Measurements from ENCODE around the gene DOCK1. TPM values are rescaled to one million over a fixed set of nuclear protein-coding genes. Genes with fewer than 3 reads are reported as not detected.
"Not testable (repeated sequence)": the region's sequence is repeated elsewhere in the genome, so short reads cannot be mapped to it uniquely, and the experiment has no call there.

DOCK1 gene
- total RNA-seq, 1 donor from 2014 or later: 72.6 TPM

DNA sequence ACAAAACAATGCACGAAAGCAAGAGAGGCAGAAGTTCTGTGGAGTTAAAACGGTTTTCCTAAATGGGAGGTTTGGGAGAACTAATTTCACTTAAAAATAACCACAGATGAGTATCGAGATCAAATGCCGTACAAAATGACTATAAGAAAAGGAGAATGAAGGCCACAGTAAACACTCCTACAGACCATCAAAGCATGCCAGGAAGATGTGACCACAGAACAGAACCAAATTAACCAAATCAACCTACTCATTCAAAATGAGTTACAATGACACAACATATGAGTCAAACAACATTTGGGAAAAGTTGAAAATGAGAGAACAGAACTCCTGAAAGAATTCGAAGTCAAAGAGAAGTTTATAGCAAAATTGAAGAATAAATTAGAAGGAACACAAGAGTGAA is 24.3 kb upstream of the DOCK1 start:
- H2AFZ ChIP-seq (replicated peaks): peak overlapping the region; percentile 55
- no peak overlapping the region for H3K4me3 Mint-ChIP-seq

DNA sequence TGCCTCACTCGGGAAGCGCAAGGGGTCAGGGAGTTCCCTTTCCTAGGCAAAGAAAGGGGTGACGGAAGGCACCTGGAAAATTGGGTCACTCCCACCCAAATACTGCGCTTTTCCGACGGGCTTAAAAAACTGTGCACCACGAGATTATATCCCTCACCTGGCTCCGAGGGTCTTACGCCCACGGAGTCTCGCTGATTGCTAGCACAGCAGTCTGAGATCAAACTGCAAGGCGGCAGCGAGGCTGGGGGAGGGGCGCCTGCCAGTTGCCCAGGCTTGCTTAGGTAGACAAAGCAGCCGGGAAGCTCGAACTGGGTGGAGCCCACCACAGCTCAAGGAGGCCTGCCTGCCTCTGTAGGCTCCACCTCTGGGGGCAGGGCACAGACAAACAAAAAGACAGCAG is 23.2 kb upstream of the DOCK1 start:
- H3K4me2 ChIP-seq: peak overlapping the region; percentile 95
- peak overlapping the region; percentile 53 for H3K4me3 ChIP-seq
- not testable (repeated sequence) for H3K9ac ChIP-seq

More for the DNA sequence above, 24.3 kb upstream of the DOCK1 start:
- H3F3A ChIP-seq (ENCODE audit: low read depth): peaks cover 7% of the 10 kb centered on the region
- peaks cover 2% of the 10 kb centered on the region for H3K9me3 Mint-ChIP-seq
- peaks cover 7% of the 10 kb centered on the region for H3K4me1 Mint-ChIP-seq
- H3K4me2 ChIP-seq: no peak overlapping the region
- no peaks in the 10 kb centered on the region for H3K27me3 ChIP-seq
- no peaks in the 10 kb centered on the region for H3K79me2 ChIP-seq (ENCODE audit: low read depth)
- no peak overlapping the region for H3K4me3 ChIP-seq
- H3K27ac ChIP-seq: no peak overlapping the region
- no peak for DNase-seq (ENCODE audit: low spot score)
- H4K20me1 ChIP-seq (ENCODE audit: low read depth): no peaks in the 10 kb centered on the region
- H3K9ac ChIP-seq: no peak overlapping the region
- no peaks in the 10 kb centered on the region for H3K9me3 ChIP-seq (ENCODE audit: low read depth)
- H3K36me3 ChIP-seq: no peaks in the 10 kb centered on the region
- TF ChIP-seq EZH2 (IDR thresholded peaks at IDR 0.05): no peak
- TF ChIP-seq, protein P1, sequence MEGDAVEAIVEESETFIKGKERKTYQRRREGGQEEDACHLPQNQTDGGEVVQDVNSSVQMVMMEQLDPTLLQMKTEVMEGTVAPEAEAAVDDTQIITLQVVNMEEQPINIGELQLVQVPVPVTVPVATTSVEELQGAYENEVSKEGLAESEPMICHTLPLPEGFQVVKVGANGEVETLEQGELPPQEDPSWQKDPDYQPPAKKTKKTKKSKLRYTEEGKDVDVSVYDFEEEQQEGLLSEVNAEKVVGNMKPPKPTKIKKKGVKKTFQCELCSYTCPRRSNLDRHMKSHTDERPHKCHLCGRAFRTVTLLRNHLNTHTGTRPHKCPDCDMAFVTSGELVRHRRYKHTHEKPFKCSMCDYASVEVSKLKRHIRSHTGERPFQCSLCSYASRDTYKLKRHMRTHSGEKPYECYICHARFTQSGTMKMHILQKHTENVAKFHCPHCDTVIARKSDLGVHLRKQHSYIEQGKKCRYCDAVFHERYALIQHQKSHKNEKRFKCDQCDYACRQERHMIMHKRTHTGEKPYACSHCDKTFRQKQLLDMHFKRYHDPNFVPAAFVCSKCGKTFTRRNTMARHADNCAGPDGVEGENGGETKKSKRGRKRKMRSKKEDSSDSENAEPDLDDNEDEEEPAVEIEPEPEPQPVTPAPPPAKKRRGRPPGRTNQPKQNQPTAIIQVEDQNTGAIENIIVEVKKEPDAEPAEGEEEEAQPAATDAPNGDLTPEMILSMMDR (IDR thresholded peaks at IDR 0.05): no peak
- no peak for TF ChIP-seq EZH2phosphoT487 (IDR thresholded peaks at IDR 0.05)
- H3K36me3 Mint-ChIP-seq: no peaks in the 10 kb centered on the region
- no peak overlapping the region for H3K27ac Mint-ChIP-seq
- peaks cover 19% of the 10 kb centered on the region for H3K4me1 ChIP-seq
- no peaks in the 10 kb centered on the region for H3K27me3 Mint-ChIP-seq (ENCODE audit: insufficient read depth, low read depth)

DNA sequence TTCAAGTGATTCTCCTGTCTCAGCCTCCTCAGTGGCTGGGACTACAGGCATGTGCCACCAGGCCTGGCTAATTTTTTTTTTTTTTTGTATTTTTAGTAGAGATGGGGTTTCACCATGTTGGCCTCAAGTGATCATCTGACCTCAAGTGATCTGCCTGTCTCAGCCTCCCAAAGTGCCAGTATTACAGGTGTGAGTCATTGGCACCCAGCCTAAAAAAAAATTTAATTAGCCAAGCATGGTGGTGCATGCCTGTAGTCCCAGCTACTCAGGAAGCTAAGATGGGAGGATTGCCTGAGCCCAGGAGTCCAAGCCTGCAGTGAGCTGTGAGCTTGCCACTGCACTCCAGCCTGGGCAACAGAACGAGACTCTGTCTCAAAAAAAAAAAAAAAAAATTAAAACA is 16.8 kb upstream of the DOCK1 start:
- not testable (repeated sequence) for H3K9ac ChIP-seq; H3K27me3 Mint-ChIP-seq (ENCODE audit: insufficient read depth, low read depth); H3K4me1 Mint-ChIP-seq; DNase-seq (ENCODE audit: low spot score); H2AFZ ChIP-seq (replicated peaks); H3K9me3 ChIP-seq (ENCODE audit: low read depth); H3F3A ChIP-seq (ENCODE audit: low read depth); H3K4me2 ChIP-seq; H3K4me1 ChIP-seq; H3K9me3 Mint-ChIP-seq; H3K27me3 ChIP-seq; H3K4me3 Mint-ChIP-seq; H3K27ac Mint-ChIP-seq; H3K27ac ChIP-seq; H3K36me3 ChIP-seq; H3K4me3 ChIP-seq; H3K79me2 ChIP-seq (ENCODE audit: low read depth); H3K36me3 Mint-ChIP-seq; H4K20me1 ChIP-seq (ENCODE audit: low read depth)

More for the DNA sequence above, 23.2 kb upstream of the DOCK1 start:
- H3K4me1 Mint-ChIP-seq; H3K27me3 ChIP-seq; H3K36me3 ChIP-seq; H3K27ac Mint-ChIP-seq; H3K36me3 Mint-ChIP-seq; H3K27me3 Mint-ChIP-seq (ENCODE audit: insufficient read depth, low read depth); H3K27ac ChIP-seq; H3K9me3 Mint-ChIP-seq; H3K9me3 ChIP-seq (ENCODE audit: low read depth); H4K20me1 ChIP-seq (ENCODE audit: low read depth); H3F3A ChIP-seq (ENCODE audit: low read depth); H3K79me2 ChIP-seq (ENCODE audit: low read depth): not testable (repeated sequence)
- Histone ChIP-seq H3K4me1 (peaks cover 19% of the 10 kb centered on the region), H2AFZ (replicated peaks) (peak overlapping the region; percentile 89)
- peak overlapping the region; percentile 64 for H3K4me3 Mint-ChIP-seq
- DNase-seq (ENCODE audit: low spot score): peak; percentile 65

DNA sequence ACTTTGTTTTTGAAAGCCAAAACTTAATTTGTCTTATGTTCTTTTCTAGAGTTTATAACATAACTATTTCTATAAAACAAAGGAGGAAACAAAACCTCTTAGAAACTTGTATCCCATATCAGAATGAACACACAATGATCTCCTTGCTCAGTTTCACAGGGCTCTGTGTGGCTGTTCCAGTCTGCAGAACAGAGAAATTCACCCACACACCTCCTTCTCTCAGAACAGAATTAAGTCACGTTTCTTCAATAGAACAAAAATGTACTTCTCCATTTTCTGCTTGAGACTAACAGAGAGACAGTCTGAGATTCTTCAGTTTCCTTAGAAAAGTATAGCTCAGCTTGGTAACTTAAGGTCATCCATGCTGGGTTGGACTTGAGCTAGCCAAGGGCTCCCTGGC is 15.8 kb upstream of the DOCK1 start:
- H3K4me2 ChIP-seq: no peak overlapping the region
- no peak overlapping the region for H2AFZ ChIP-seq (replicated peaks)
- H3K4me1 Mint-ChIP-seq: no peaks in the 10 kb centered on the region
- no peak for DNase-seq (ENCODE audit: low spot score)
- TF ChIP-seq, protein P1 (IDR thresholded peaks at IDR 0.05): no peak
- TF ChIP-seq EZH2phosphoT487 (IDR thresholded peaks at IDR 0.05): no peak
- no peak for TF ChIP-seq EZH2 (IDR thresholded peaks at IDR 0.05)
- H3K27ac Mint-ChIP-seq: no peak overlapping the region
- no peaks in the 10 kb centered on the region for H3K27me3 ChIP-seq
- H3K36me3 Mint-ChIP-seq: no peaks in the 10 kb centered on the region
- no peak overlapping the region for H3K27ac ChIP-seq
- H3K9ac ChIP-seq: no peak overlapping the region
- no peak overlapping the region for H3K4me3 Mint-ChIP-seq
- H3K27me3 Mint-ChIP-seq (ENCODE audit: insufficient read depth, low read depth): peaks cover 4% of the 10 kb centered on the region
- H3K79me2 ChIP-seq (ENCODE audit: low read depth): no peaks in the 10 kb centered on the region
- no peaks in the 10 kb centered on the region for H3F3A ChIP-seq (ENCODE audit: low read depth)
- no peaks in the 10 kb centered on the region for H3K4me1 ChIP-seq
- H3K36me3 ChIP-seq: no peaks in the 10 kb centered on the region
- no peaks in the 10 kb centered on the region for H3K9me3 ChIP-seq (ENCODE audit: low read depth)
- H3K9me3 Mint-ChIP-seq: no peaks in the 10 kb centered on the region
- no peaks in the 10 kb centered on the region for H4K20me1 ChIP-seq (ENCODE audit: low read depth)
- H3K4me3 ChIP-seq: no peak overlapping the region

DNA sequence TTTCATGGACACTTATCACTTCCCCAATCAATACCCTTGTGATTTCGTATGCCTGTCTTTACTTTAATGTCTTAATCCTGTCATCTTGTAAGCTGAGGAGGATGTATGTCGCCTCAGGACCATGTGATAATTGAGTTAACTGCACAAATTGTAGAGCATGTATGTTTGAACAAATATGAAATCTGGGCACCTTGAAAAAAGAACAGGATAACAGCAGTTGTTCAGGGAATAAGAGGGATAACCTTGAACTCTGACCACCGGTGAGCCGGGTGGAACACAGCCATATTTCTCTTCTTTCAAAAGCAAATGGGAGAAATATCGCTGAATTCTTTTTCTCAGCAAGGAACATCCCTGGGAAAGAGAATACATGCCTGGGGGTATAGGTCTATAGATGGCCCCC is 14.4 kb upstream of the DOCK1 start:
- not testable (repeated sequence) for H2AFZ ChIP-seq (replicated peaks); H3K36me3 Mint-ChIP-seq; H3K9me3 Mint-ChIP-seq; H3K4me3 Mint-ChIP-seq; H3K4me1 ChIP-seq; H3K4me2 ChIP-seq; H3K9ac ChIP-seq; DNase-seq (ENCODE audit: low spot score); H3K36me3 ChIP-seq; H3K79me2 ChIP-seq (ENCODE audit: low read depth); H3K4me1 Mint-ChIP-seq; H3F3A ChIP-seq (ENCODE audit: low read depth); H3K4me3 ChIP-seq; H3K27me3 ChIP-seq; H4K20me1 ChIP-seq (ENCODE audit: low read depth); H3K27me3 Mint-ChIP-seq (ENCODE audit: insufficient read depth, low read depth); H3K27ac Mint-ChIP-seq; H3K27ac ChIP-seq; H3K9me3 ChIP-seq (ENCODE audit: low read depth)
